ENCODE data around the gene UACA. TPM values are rescaled to one million over a fixed set of nuclear protein-coding genes. Genes with fewer than 3 reads are reported as not detected.

UACA gene
- polyA plus RNA-seq, 1 of the 3 experiments (the other 2 are of a cell fraction): 35.9 TPM

GRCh38 chr15:70605606-70606410 is 157.6 kb downstream of the UACA start (continued):
- TF ChIP-seq CTCF (IDR thresholded peaks at IDR 0.05) (no peak), JUND (IDR thresholded peaks at IDR 0.05) (no peak), EP300 (IDR thresholded peaks at IDR 0.05; ENCODE audit: borderline replicate concordance in 1 of 2, low read depth in 1 of 2, low read length in 1 of 2) (peak in 1 of 2 experiments; percentile 42; a peak in 1 of 4 replicates), TEAD4 (IDR thresholded peaks at IDR 0.05; ENCODE audit: borderline replicate concordance, insufficient read depth) (no peak), SIN3A (IDR thresholded peaks at IDR 0.05; ENCODE audit: borderline replicate concordance, low read depth, low read length) (no peak), NRF1 (IDR thresholded peaks at IDR 0.05; ENCODE audit: low read depth, low read length) (no peak), IRF3 (IDR thresholded peaks at IDR 0.05; ENCODE audit: low read depth, low read length) (no peak), RCOR1 (IDR thresholded peaks at IDR 0.05; ENCODE audit: low read length) (no peak), YY1 (IDR thresholded peaks at IDR 0.05; ENCODE audit: low read depth) (no peak), POLR2AphosphoS5 (IDR thresholded peaks at IDR 0.05; ENCODE audit: low read depth, low read length) (peak; percentile 21; the same call in 1 of the 2 replicates), GABPA (IDR thresholded peaks at IDR 0.05; ENCODE audit: low read depth) (no peak), MXI1 (IDR thresholded peaks at IDR 0.05; ENCODE audit: low read depth, low read length) (no peak)

- Histone ChIP-seq H3K4me2 (peak overlapping the region; percentile 47), H3K27ac (ENCODE audit: low read depth in 2 of 2, low read length in 1 of 2) (peak overlapping the region; percentile 81 to 86), H4K20me1 (ENCODE audit: insufficient read depth) (no peaks in the 10 kb centered on the region), H2AFZ (ENCODE audit: low read depth) (peak overlapping the region; percentile 79; the same call in 1 of the 2 replicates), H3K4me3 (ENCODE audit: low read depth in 2 of 2, low read length in 1 of 2) (no peak overlapping the region), H3K4me1 (ENCODE audit: control insufficient read depth in 1 of 2, insufficient read depth in 2 of 2, low read depth in 1 of 2, low read length in 1 of 2) (peaks cover 17 to 25% of the 10 kb centered on the region in 2 experiments), H3K9me2 (no peaks in the 10 kb centered on the region), H3K9ac (peak overlapping the region; percentile 43; the same call in 1 of the 2 replicates), H3K36me3 (replicated peaks in 1 of 2; ENCODE audit: control insufficient read depth in 1 of 2, insufficient read depth in 2 of 2, low read length in 1 of 2) (no peaks in the 10 kb centered on the region), H3K27me3 (ENCODE audit: insufficient read depth) (no peaks in the 10 kb centered on the region), H3F3A (replicated peaks; ENCODE audit: insufficient read depth) (peaks cover 9% of the 10 kb centered on the region), H3K9me3 (peaks cover 4% of the 10 kb centered on the region; the same call in 1 of the 2 replicates), H3K79me2 (ENCODE audit: insufficient read depth) (no peaks in the 10 kb centered on the region)
- TF ChIP-seq RAD21 (IDR thresholded peaks at IDR 0.05; ENCODE audit: low read length) (peak; percentile 22; the same call in 1 of the 2 replicates), NFIC (IDR thresholded peaks at IDR 0.05; ENCODE audit: borderline replicate concordance) (peak; percentile 24), JUND (IDR thresholded peaks at IDR 0.05) (peak; percentile 23; the same call in 1 of the 2 replicates), USF2 (IDR thresholded peaks at IDR 0.05; ENCODE audit: borderline replicate concordance, low read depth, low read length) (no peak), FOXJ3 (CRISPR knock-in tag; IDR thresholded peaks at IDR 0.05) (no peak), FOSL2 (IDR thresholded peaks at IDR 0.05; ENCODE audit: borderline replicate concordance, low read depth) (peak; percentile 46; the same call in 1 of the 2 replicates), CTCF (IDR thresholded peaks at IDR 0.05) (peak; percentile 47), PBX3 (IDR thresholded peaks at IDR 0.05) (peak; percentile 49)
- no peak for DNase-seq
- ChIA-PET POLR2A (interaction anchor here (1.6 kb wide), 1 partner anchor 24 kb away, joined by 5 read pairs; no protein-coding TSS in a partner anchor), CTCF (interaction anchor here (1.3 kb wide), 1 partner anchor 26 kb away, joined by 3 read pairs; no protein-coding TSS in a partner anchor)
- 63% methylated on average over 18 of the region's 18 CpGs for WGBS (ENCODE audit: low lambda C conversion rate)
These were observed 158.6 kb downstream of the UACA start for GRCh38 chr15:70604666-70605315.

Measured in SK-N-SH (cell line).